Activated CD8-positive, alpha-beta memory T cell treated with anti-CD3 and anti-CD28 coated beads, Interleukin-2, amount 50 U/mL, for 1 hour (primary cell): ENCODE measurements around the gene ADAMTS1.

Source experiments
- DNase-seq: peaks from one replicate; pipeline ENCODE4 v3.0.0-alpha.2; 2020; ENCODE audit errors: extremely low read depth

Gene ADAMTS1

DNA sequence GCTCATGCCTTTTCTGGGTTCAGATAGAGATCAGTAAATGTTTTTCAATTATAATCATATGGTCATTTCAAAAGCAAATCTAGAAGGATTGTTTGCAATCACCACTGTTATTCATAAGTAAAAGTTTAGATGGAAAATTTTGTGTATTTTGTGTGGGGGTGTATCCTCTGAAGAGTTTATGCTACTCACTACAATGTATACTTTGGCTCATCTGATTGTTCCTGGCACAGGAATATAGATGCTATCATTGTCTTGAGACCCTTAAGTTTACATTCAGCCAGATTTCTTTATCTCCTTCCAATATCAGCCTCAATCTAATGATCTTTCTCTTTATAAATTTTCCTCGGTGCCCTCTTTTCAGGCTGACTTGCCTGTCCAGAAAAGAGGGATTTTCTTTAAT is 33.0 kb downstream of the ADAMTS1 start:
- no peak for DNase-seq

DNA sequence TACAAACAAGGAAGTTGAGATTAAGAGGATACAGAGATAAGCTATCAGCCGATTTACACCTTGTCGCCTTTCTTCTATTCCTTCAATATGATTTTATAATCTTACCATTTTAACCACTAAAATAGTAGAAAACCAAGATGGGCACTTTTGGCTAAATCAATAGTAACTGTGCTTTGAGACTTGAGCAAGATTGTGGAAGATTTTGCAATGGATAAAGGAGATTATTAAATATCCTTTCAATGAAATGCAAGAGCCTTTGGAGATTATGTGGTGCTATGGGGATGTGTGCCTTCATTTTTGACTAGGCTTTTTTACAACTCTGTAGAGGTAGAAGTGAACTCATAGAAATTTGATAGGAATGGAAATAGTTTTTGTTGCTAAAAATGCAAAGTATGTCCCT is 33.7 kb downstream of the ADAMTS1 start:
- DNase-seq = no peak

GRCh38 chr21:26810676-26811415 is 34.4 kb downstream of the ADAMTS1 start:
- DNase-seq = no peak

DNA sequence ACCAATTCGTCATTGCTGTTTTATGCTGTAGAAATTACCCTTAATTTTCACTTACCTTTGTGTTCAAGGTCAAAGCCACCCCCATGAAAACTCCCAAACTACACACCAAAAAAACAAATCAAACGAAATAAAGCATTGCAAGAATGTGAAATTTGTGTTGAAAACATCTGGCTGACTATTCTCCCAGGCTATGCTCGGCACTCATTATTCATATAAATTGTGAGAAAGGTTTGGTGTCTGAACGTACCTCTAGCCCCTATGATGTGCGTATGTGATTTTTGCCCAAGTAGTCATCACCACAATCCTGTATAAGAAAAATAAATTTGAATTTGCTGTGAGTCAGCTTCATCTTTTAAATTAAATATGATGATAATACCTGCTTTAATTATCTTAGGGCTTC is 34.9 kb downstream of the ADAMTS1 start:
- DNase-seq = no peak

- DNase-seq = no peak
These were observed 35.5 kb downstream of the ADAMTS1 start for GRCh38 chr21:26809745-26810144.

- no peak for DNase-seq
These were observed 38.4 kb downstream of the ADAMTS1 start for GRCh38 chr21:26806801-26807295.

DNA sequence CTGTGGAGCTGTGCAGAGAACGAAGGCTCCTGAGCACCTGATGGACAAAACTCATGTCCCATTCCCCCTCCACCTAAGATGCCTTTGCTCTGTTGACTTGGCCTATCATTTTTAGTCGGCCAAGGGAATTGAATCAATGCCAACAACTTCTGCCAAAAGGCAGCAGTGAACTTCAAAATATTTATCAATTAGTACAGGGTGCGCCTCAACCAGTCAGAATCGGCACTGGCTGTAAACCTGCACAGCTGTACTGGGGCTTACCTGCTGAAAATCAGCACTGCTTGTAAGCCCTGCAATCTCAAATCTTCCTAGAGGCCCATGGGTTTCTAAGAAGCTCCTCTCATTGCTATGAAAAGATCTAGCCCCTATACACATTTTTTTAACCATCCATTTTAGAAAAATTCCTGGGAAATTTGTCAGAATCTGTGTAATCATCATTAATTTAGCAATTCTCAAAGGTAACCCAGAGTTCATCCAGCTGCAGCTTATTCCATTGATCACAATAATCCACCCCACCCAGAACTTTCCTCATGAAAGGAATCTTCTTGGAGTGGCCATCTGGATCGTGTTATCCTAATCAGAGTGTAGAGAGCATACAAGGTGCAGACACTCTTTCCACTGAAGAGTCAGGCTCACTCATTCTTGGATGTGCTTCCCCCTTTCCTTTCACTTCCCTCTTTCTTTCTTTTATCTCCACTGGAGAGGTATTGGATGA is 40.2 kb downstream of the ADAMTS1 start:
- DNase-seq = no peak

- no peak for DNase-seq
These were observed 43.7 kb downstream of the ADAMTS1 start for GRCh38 chr21:26801498-26801897.

GRCh38 chr21:26800970-26801431 is 44.2 kb downstream of the ADAMTS1 start:
- no peak for DNase-seq

DNA sequence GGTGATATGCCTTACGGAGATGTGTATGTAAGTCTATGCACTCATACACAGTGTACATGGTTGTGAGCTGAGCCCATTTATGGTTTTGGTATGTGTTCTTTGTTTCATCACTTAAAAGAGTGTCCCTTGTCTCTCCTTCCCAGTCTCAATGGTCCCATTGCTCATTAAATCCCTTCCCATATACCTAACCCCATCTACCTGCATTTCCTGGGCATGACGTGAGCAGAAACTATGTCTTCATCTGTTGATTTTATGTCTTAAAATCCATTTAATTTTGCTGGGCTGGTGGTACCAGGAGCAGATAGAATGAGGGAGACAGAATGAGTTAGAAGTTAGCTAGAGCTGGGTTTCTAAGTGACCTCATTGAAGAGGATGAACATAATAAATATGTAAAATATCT is 44.8 kb downstream of the ADAMTS1 start:
- no peak for DNase-seq

- DNase-seq = no peak
These were observed 45.2 kb downstream of the ADAMTS1 start for GRCh38 chr21:26800001-26800400.

DNA sequence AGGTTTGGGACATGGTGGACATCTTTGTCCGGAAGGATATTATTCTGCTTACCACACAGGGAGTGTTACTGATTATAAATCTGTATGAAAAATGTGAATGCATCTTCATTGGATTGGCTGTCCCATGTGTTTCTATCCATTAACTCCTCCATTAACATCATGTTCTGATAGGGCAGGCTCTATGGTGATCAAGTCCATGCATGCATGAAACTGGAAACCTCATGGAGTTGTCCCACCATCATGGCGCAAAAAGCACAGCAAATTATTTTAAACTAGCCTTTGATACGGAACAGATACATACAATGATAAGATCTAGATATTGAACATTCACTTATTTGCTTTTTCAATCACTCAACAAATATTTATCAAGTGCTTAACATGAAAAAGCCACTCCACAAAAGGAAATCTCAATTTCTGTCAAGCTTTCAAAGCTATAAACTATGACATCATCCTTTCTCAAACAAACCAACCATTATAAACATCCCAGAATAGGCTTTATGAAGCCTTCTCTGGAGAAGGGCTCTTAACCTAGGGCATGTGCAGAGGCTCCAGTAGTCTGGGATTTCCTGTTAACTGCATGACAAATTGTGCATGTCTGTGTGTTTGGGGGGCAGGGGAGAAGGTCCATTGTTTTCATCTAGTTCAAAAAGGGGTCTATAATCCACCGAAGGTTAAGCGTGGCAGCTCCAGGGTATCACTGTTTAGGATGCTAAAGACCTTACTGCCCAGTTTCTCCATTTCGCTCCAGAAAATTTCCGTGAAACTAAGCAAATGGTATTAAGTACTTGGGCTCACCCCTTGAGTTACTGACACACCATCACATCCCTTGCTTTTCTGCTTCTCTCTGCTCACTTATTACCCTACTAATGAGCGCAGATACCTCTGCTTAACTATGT is 46.1 kb downstream of the ADAMTS1 start:
- DNase-seq = no peak

DNA sequence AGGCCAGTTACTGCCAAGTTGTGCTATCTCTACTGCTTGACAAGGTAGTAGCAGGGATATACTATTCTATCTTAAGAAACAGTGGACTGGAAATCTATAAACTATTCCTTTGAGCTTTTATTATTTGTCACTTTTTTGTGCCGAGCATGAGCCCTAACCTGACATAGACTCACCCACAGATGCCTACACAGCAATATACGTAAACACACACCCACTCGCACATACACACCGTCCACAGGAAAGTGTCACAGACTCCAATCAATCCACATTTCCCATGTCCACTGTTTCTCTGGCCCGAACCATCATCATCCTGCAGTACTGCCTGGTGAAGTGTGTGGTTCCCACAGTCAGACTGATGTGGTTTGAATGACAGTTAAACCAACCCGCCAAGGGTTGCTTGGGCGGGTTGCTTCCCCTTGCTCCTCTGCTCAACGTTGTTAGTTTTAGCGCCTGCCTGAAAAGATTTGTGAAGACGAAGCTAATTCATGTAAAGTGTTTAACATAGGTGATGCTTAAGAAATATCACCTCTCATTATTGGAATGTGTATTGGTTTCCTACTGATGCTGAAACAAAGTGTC is 47.2 kb downstream of the ADAMTS1 start:
- no peak for DNase-seq

- no peak for DNase-seq
These were observed 49.3 kb downstream of the ADAMTS1 start for GRCh38 chr21:26795866-26796329.

GRCh38 chr21:26795412-26795805 is 49.8 kb downstream of the ADAMTS1 start:
- no peak for DNase-seq

DNA sequence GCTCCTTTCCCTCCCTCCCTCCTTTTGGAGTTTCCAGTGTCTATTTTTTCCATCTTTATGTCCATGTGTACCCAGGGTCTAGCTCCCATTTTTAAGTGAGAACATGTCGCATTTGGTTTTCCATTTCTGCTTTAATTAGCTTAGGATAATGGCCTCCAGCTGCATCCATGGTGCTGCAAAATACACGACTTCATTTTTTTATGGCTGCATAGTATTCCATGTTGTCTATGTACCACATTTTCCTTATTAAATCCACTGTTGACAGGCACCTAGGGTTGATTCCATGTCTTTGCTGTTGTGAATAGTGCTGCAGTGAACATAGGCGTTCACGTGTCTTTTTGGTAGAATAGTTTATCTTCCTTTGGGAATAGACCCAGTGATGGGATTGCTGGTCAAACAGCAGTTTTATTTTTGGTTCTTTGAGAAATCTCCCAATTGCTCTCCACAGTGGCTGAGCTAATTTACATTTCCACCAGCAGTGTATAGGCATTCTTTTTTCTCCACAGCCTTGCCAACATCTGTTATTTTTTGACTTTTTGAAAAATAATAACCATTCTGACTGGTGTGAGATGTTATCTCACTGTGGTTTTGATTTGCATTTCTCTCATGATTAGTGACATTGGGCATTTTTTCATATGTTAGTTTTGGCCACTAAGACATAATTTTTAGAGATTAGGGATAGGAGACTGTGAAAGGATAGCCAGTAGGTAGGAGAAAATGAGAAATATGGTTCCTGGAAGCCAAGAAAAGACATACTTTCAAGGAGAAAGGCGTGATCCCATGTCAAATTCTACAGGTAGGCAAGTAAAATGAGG is 50.4 kb downstream of the ADAMTS1 start:
- no peak for DNase-seq

DNA sequence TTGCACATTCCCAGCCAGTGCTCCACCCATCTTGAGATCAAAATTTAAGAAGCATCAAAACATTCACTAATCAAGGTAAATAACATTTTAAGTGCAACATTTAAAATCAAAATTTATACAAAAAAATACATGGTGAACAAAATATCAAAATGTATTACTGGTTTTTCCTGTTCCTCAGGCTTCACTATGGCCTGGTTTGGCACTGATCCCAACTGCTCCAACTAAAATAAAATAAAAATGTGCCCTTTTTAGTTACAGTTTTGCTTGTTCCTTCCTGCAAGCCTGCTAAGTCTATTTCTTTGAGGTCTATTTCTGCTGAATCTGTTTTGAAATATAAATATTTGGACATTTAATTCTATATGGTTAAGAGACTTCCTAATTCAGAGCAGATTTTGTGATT is 54.9 kb downstream of the ADAMTS1 start:
- DNase-seq = no peak

GRCh38 chr21:26788790-26789189 is 56.4 kb downstream of the ADAMTS1 start:
- no peak for DNase-seq
